Osteoblast (primary cell): ENCODE measurements around the gene RMND5A. TPM values are rescaled to one million over a fixed set of nuclear protein-coding genes. Genes with fewer than 3 reads are reported as not detected.

Source experiments
- DNase-seq: peaks from one replicate; pipeline ENCODE4 v3.0.0; 2011; ENCODE audit warnings: low spot score, mixed read lengths; ENCODE audit not compliant: insufficient read length; ENCODE audit errors: missing footprints
- H2AFZ ChIP-seq: 2 replicates; pipeline ENCODE4 v1.6.0; 2011; ENCODE audit warnings: mild to moderate bottlenecking, low read length
- H3K27ac ChIP-seq: 2 replicates; pipeline ENCODE4 v1.5.1; 2011; ENCODE audit warnings: mild to moderate bottlenecking, low read depth, low read length, moderate library complexity
- H3K27me3 ChIP-seq: 2 replicates; pipeline ENCODE4 v1.6.0; 2012; ENCODE audit warnings: mild to moderate bottlenecking, control low read depth, inconsistent platforms, low read length, moderate library complexity; ENCODE audit not compliant: insufficient read depth
- H3K36me3 ChIP-seq: 2 replicates; pipeline ENCODE4 v1.5.1; 2011; ENCODE audit warnings: mild to moderate bottlenecking, low read length, control low read depth, moderate library complexity; ENCODE audit not compliant: insufficient read depth
- H3K4me1 ChIP-seq: 2 replicates; pipeline ENCODE4 v1.5.1; 2011; ENCODE audit warnings: mild to moderate bottlenecking, low read length, control low read depth, moderate library complexity; ENCODE audit not compliant: insufficient read depth
- H3K4me2 ChIP-seq: 2 replicates; pipeline ENCODE4 v1.6.0; 2011; ENCODE audit warnings: mild to moderate bottlenecking, low read length; ENCODE audit not compliant: insufficient read depth
- H3K4me3 ChIP-seq: fragments of 200-600 bp; sonication (generic); 3 replicates; pipeline ENCODE4 v1.5.1; 2012; ENCODE audit warnings: mild to moderate bottlenecking, low read length, inconsistent platforms; ENCODE audit not compliant: insufficient read depth
- H3K79me2 ChIP-seq: 2 replicates; pipeline ENCODE4 v1.6.0; 2012; ENCODE audit warnings: mild to moderate bottlenecking, low read length, control low read depth, inconsistent platforms; ENCODE audit not compliant: insufficient read depth
- H3K9me3 ChIP-seq: 2 replicates; pipeline ENCODE4 v1.5.1; 2011; ENCODE audit warnings: low read depth, low read length, control low read depth
- H4K20me1 ChIP-seq: 2 replicates; pipeline ENCODE4 v1.6.0; 2012; ENCODE audit warnings: mild to moderate bottlenecking, low read length, control low read depth; ENCODE audit not compliant: insufficient read depth
- total RNA-seq: library from RNA; depleted of rRNA; stranded (reverse); fragments of >200 nt; gene quantifications from 2 replicates; pipeline ENCODE4 v1.2.3, GENCODE V29; 2012
- TF ChIP-seq, protein P1 (sequence below): IDR thresholded peaks from 2 replicates; pipeline ENCODE4 v1.5.1; 2011; ENCODE audit warnings: mild to moderate bottlenecking, low read depth, low read length, moderate library complexity; ENCODE audit errors: extremely low read depth

The RMND5A gene
- total RNA-seq, 1 donor, result 16.3 TPM

DNA sequence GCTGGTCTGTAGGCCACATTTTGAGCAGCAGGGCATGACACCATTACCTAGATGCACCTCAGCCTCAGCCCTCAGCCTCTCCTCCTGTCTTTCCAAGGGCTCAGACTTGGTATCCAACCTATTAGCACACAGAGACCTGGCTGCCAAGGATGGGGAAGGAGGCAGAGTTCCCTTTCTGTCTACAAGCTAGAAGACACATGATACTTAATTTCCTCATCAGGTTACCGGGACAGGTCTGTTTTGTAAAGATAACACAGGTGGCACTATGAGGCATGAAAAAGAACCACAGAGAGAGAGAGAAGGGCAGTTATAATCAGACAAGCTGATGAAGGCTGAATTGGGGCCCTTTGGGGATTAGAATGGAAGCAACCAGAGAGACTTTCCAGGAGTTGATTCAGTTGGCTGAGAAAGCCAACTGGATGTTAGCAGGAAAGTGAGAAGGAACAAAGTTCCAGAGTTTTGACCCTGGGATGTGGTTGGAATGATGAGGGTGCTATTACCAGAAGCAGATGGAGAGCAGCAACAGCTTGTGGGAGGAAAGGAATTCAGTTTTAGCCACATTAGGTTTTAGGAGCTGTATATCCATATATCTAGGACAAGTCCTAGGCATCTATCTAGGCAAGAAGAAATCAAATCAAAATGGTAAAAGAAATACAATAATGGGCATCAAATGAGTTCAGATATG, 46.0 kb upstream of the RMND5A start:
- no peaks in the 10 kb centered on the region for H3K4me1 ChIP-seq
- H3K9me3 ChIP-seq, result no peaks in the 10 kb centered on the region
- no peaks in the 10 kb centered on the region for H3K36me3 ChIP-seq
- TF ChIP-seq, protein P1, sequence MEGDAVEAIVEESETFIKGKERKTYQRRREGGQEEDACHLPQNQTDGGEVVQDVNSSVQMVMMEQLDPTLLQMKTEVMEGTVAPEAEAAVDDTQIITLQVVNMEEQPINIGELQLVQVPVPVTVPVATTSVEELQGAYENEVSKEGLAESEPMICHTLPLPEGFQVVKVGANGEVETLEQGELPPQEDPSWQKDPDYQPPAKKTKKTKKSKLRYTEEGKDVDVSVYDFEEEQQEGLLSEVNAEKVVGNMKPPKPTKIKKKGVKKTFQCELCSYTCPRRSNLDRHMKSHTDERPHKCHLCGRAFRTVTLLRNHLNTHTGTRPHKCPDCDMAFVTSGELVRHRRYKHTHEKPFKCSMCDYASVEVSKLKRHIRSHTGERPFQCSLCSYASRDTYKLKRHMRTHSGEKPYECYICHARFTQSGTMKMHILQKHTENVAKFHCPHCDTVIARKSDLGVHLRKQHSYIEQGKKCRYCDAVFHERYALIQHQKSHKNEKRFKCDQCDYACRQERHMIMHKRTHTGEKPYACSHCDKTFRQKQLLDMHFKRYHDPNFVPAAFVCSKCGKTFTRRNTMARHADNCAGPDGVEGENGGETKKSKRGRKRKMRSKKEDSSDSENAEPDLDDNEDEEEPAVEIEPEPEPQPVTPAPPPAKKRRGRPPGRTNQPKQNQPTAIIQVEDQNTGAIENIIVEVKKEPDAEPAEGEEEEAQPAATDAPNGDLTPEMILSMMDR, result no peak
- no peak overlapping the region for H3K4me2 ChIP-seq
- no peak overlapping the region for H2AFZ ChIP-seq
- H3K27me3 ChIP-seq, result no peaks in the 10 kb centered on the region
- no peak overlapping the region for H3K27ac ChIP-seq
- H4K20me1 ChIP-seq, result no peaks in the 10 kb centered on the region
- no peak overlapping the region for H3K4me3 ChIP-seq
- no peaks in the 10 kb centered on the region for H3K79me2 ChIP-seq
- DNase-seq, result peak; percentile 5

DNA sequence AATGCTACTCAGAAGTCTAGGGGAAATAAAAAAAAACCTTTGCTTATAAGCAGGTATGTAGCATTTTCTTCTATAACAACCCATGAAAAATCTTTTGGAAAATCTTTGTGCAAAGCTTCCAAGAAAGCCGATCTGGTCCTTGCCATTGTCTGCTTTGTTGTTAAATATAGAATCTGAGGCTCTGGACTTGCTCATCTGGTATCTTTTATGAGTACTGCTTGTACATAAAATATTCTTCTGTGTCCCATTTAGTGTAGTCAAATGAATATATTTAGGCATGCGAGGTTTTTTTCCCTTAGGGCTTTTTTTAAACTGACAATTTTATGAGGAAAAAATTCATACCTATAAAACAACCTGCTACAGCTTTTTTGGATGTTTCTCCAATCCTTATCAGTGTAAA, 45.0 kb upstream of the RMND5A start:
- H3K4me1 ChIP-seq, result no peaks in the 10 kb centered on the region
- no peak overlapping the region for H3K4me3 ChIP-seq
- H3K27ac ChIP-seq, result no peak overlapping the region
- H3K9me3 ChIP-seq, result no peaks in the 10 kb centered on the region
- no peaks in the 10 kb centered on the region for H4K20me1 ChIP-seq
- DNase-seq, result no peak
- no peaks in the 10 kb centered on the region for H3K36me3 ChIP-seq
- H3K4me2 ChIP-seq, result no peak overlapping the region
- no peaks in the 10 kb centered on the region for H3K79me2 ChIP-seq
- TF ChIP-seq, protein P1, result no peak
- H3K27me3 ChIP-seq, result no peaks in the 10 kb centered on the region
- H2AFZ ChIP-seq, result no peak overlapping the region

DNA sequence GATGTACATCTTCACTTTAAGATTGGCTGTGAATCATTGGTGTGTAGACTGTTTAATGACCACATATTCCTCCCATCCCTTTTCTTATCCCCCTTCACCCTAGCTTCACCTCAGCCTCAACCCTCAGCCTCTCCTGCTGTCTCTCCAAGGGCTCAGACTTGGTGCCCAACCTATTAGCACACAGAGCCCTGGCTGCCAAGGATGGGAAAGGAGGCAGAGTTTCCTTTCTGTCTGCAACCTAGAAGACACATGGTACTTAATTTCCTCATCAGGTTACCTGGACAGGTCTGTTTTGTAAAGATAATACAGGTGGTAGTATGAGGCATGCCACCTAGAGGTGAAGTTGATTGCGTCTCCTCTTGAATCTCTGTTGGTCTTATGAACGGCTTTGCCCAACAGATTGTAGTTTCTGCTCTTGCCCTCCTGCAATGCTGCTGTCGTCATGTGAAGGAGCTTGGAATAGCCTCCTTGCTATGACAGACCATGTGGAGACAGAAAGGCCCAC, 44.5 kb upstream of the RMND5A start:
- H3K27me3 ChIP-seq, result no peaks in the 10 kb centered on the region
- DNase-seq, result no peak
- no peak overlapping the region for H3K4me3 ChIP-seq
- no peaks in the 10 kb centered on the region for H3K36me3 ChIP-seq
- no peak overlapping the region for H3K4me2 ChIP-seq
- no peak overlapping the region for H3K27ac ChIP-seq
- TF ChIP-seq, protein P1, result no peak
- no peaks in the 10 kb centered on the region for H3K4me1 ChIP-seq
- H3K9me3 ChIP-seq, result no peaks in the 10 kb centered on the region
- no peaks in the 10 kb centered on the region for H4K20me1 ChIP-seq
- no peaks in the 10 kb centered on the region for H3K79me2 ChIP-seq
- H2AFZ ChIP-seq, result no peak overlapping the region

DNA sequence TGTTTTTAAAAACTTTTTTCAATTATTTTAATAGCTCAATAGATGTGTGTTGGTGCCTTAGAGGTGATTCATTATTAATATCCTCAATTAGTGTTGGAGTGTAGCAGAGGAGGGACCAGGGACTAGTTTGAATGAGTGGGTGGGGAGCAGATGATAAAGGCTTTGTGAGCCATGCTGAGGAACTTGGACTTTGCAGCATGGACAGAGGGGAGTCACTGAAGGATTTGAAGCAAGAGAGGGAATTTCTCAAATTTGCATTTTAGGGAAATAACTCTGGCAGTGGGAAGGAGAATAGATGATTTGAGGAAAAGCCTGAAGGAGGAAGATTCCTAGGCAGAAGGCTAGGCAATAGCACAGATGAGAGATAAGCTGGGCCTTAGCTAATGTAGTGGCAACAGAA, 42.3 kb upstream of the RMND5A start:
- Histone ChIP-seq H3K9me3 (no peaks in the 10 kb centered on the region), H3K27me3 (peaks cover 12% of the 10 kb centered on the region), H3K36me3 (no peaks in the 10 kb centered on the region), H4K20me1 (no peaks in the 10 kb centered on the region), H3K4me1 (no peaks in the 10 kb centered on the region), H3K4me3 (no peak overlapping the region), H3K4me2 (no peak overlapping the region), H3K27ac (no peak overlapping the region), H3K79me2 (no peaks in the 10 kb centered on the region), H2AFZ (no peak overlapping the region)
- TF ChIP-seq, protein P1, result no peak
- DNase-seq, result no peak
